ENCODE data around the gene AKT1S1. TPM values are rescaled to one million over a fixed set of nuclear protein-coding genes. Genes with fewer than 3 reads are reported as not detected.

The AKT1S1 gene
- total RNA-seq, 1 experiment from 2014 or later = 65.2 TPM

- CTCF ChIA-PET = interaction anchor here (0.6 kb wide), 1 partner anchor 23 kb away, joined by 3 read pairs; no protein-coding TSS in a partner anchor
- Mint-ChIP-seq H3K4me1 (ENCODE audit: low read depth, unreplicated experiment) (no peaks in the 10 kb centered on the region), H3K27ac (ENCODE audit: unreplicated experiment) (no peak overlapping the region), H3K27me3 (ENCODE audit: unreplicated experiment) (no peaks in the 10 kb centered on the region), H3K9me3 (ENCODE audit: low read depth, unreplicated experiment) (no peaks in the 10 kb centered on the region), H3K36me3 (ENCODE audit: insufficient read depth, unreplicated experiment) (peaks cover 50% of the 10 kb centered on the region), H3K4me3 (ENCODE audit: low read depth, unreplicated experiment) (no peak overlapping the region)
- BruUV-seq (replicated peaks) = no TSS peak
- intact Hi-C loops (cut with micrococcal nuclease; ENCODE audit: unreplicated experiment) = no loop called here
- TF ChIP-seq, protein P1, sequence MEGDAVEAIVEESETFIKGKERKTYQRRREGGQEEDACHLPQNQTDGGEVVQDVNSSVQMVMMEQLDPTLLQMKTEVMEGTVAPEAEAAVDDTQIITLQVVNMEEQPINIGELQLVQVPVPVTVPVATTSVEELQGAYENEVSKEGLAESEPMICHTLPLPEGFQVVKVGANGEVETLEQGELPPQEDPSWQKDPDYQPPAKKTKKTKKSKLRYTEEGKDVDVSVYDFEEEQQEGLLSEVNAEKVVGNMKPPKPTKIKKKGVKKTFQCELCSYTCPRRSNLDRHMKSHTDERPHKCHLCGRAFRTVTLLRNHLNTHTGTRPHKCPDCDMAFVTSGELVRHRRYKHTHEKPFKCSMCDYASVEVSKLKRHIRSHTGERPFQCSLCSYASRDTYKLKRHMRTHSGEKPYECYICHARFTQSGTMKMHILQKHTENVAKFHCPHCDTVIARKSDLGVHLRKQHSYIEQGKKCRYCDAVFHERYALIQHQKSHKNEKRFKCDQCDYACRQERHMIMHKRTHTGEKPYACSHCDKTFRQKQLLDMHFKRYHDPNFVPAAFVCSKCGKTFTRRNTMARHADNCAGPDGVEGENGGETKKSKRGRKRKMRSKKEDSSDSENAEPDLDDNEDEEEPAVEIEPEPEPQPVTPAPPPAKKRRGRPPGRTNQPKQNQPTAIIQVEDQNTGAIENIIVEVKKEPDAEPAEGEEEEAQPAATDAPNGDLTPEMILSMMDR (IDR thresholded peaks at IDR 0.05; ENCODE audit: unreplicated experiment) = no peak
- DNase-seq = no peak
Measured at GRCh38 chr19:49830766-49831165, 46.4 kb downstream of the AKT1S1 start.

DNA sequence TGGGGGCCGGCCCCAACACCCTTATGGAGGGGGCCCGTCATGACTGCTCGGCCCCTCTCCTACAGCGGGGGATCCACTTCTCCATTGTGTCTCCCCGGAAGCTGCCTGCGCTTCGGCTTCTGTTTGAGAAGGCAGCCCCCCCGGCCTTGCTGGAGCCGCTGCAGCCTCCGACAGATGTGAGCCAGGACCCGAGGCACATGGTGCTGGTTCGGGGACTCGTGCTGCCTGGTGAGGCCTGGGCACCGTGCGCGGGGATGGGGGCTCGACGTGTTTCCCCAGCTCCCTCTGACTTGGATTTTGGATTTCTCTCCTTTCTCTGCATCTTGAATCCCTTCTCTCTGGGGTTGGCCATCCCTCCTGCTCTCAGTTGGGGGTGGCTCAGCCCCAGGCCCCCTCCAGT is 47.4 kb downstream of the AKT1S1 start:
- H3K27me3 Mint-ChIP-seq (ENCODE audit: unreplicated experiment) = no peaks in the 10 kb centered on the region
- peaks cover 44% of the 10 kb centered on the region for H3K36me3 Mint-ChIP-seq (ENCODE audit: insufficient read depth, unreplicated experiment)
- no peak for DNase-seq
- H3K4me1 Mint-ChIP-seq (ENCODE audit: low read depth, unreplicated experiment) = no peaks in the 10 kb centered on the region
- no peak overlapping the region for H3K27ac Mint-ChIP-seq (ENCODE audit: unreplicated experiment)
- no TSS peak for BruUV-seq (replicated peaks)
- H3K4me3 Mint-ChIP-seq (ENCODE audit: low read depth, unreplicated experiment) = no peak overlapping the region
- intact Hi-C loops (cut with micrococcal nuclease; ENCODE audit: unreplicated experiment) = no loop called here
- TF ChIP-seq, protein P1 (IDR thresholded peaks at IDR 0.05; ENCODE audit: unreplicated experiment) = no peak
- CTCF ChIA-PET = no interaction called here
- no peaks in the 10 kb centered on the region for H3K9me3 Mint-ChIP-seq (ENCODE audit: low read depth, unreplicated experiment)

DNA sequence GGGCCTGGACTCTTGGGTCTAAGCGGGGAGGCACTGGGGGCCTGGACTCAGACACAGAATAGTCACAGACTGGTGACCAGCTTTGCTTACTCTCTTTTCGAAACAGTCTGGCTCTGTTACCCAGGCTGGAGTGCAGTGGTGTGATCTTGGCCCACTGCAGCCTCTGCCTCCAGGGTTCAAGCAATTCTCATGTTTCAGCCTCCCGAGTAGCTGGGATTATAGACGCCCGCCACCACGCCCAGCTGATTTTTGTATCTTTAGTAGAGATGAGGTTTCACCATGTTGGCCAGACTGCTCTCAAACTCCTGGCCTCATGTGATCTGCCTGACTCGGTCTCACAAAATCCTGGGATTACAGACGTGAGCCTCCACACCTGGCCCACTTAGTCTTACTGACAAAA is 48.0 kb downstream of the AKT1S1 start:
- no peaks in the 10 kb centered on the region for H3K9me3 Mint-ChIP-seq (ENCODE audit: low read depth, unreplicated experiment)
- peaks cover 39% of the 10 kb centered on the region for H3K36me3 Mint-ChIP-seq (ENCODE audit: insufficient read depth, unreplicated experiment)
- no peaks in the 10 kb centered on the region for H3K4me1 Mint-ChIP-seq (ENCODE audit: low read depth, unreplicated experiment)
- H3K4me3 Mint-ChIP-seq (ENCODE audit: low read depth, unreplicated experiment) = no peak overlapping the region
- no peak overlapping the region for H3K27ac Mint-ChIP-seq (ENCODE audit: unreplicated experiment)
- TF ChIP-seq, protein P1 (IDR thresholded peaks at IDR 0.05; ENCODE audit: unreplicated experiment) = no peak
- DNase-seq = no peak
- no peaks in the 10 kb centered on the region for H3K27me3 Mint-ChIP-seq (ENCODE audit: unreplicated experiment)
- CTCF ChIA-PET = no interaction called here
- intact Hi-C loops (cut with micrococcal nuclease; ENCODE audit: unreplicated experiment) = no loop called here
- no TSS peak for BruUV-seq (replicated peaks)

GRCh38 chr19:49827034-49827433 is 50.1 kb downstream of the AKT1S1 start:
- Mint-ChIP-seq H3K9me3 (ENCODE audit: low read depth, unreplicated experiment) (no peaks in the 10 kb centered on the region), H3K27me3 (ENCODE audit: unreplicated experiment) (no peaks in the 10 kb centered on the region), H3K4me3 (ENCODE audit: low read depth, unreplicated experiment) (no peak overlapping the region), H3K27ac (ENCODE audit: unreplicated experiment) (no peak overlapping the region), H3K36me3 (ENCODE audit: insufficient read depth, unreplicated experiment) (peaks cover 30% of the 10 kb centered on the region), H3K4me1 (ENCODE audit: low read depth, unreplicated experiment) (no peaks in the 10 kb centered on the region)
- BruUV-seq (replicated peaks) = no TSS peak
- TF ChIP-seq, protein P1 (IDR thresholded peaks at IDR 0.05; ENCODE audit: unreplicated experiment) = no peak
- CTCF ChIA-PET = no interaction called here
- intact Hi-C loops (cut with micrococcal nuclease; ENCODE audit: unreplicated experiment) = no loop called here
- no peak for DNase-seq
